HG03342 (cell line): ENCODE results near the gene BCKDHB.

Source experiments
- ATAC-seq: cut with Tn5 transposase; IDR thresholded peaks from one replicate; pipeline ENCODE4 v1.9.1; 2021; ENCODE audit warnings: mild to moderate bottlenecking, moderate library complexity; ENCODE audit not compliant: unreplicated experiment

BCKDHB gene

GRCh38 chr6:80364149-80364548 is 257.7 kb downstream of the BCKDHB start:
- ATAC-seq, result no peak

DNA sequence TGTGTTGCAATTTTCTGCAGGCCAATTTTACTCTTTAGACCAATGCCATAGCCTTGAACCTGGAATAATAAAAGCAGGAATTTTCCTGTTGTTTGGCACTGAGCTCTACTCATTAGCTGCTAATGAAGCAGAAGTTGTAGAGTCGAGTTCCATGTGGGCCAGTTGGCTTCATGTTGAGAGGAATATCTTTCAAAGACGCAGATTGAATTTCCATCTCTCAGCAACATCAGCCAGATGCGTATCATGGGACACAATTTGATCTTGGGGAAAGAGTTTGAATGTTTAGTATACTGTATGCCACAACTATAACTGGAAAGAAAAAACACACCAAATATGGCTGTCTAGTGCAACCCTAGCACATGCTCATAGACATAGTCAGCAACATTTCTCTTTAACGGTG is 259.6 kb downstream of the BCKDHB start:
- no peak for ATAC-seq

DNA sequence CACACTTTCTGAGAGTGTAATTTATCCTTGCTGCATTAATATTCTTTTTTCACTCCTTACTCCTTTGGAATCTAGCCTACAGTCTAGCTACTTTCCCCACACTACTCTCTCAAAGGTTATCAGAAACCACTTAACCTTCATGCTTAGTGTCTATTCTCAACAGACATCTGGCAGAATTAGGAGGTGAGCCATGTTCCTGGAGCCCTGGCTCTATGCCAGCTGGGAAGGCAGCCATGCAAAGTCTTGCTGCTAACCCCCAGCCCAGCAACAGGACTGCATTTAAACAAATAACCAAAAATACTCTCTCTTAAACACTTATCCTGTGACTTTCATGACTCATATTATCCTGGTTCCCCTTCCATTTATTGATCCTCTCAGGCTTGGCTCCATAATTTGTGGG is 260.2 kb downstream of the BCKDHB start:
- no peak for ATAC-seq

- no peak for ATAC-seq
Measured at GRCh38 chr6:80376411-80376810, 269.9 kb downstream of the BCKDHB start.

DNA sequence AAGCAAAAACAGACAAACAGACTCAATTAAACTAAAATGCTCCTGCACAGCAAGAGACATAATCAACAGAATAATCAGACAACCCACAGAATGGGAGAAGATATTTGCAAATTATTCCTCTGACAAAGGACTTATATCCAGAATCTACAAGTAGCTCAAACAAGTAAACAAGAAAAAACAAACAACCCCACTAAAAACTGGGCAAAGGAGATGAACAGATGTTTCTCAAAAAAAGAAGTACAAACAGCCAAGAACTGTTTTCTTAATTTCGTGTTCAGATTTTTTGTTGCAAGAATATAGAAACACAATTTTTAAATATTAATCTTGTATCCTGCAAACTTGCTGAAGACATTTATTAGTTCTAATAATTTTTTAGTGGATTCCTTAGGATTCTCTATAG is 274.1 kb downstream of the BCKDHB start:
- ATAC-seq, result no peak

- no peak for ATAC-seq
Measured at GRCh38 chr6:80382811-80383210, 276.3 kb downstream of the BCKDHB start.

DNA sequence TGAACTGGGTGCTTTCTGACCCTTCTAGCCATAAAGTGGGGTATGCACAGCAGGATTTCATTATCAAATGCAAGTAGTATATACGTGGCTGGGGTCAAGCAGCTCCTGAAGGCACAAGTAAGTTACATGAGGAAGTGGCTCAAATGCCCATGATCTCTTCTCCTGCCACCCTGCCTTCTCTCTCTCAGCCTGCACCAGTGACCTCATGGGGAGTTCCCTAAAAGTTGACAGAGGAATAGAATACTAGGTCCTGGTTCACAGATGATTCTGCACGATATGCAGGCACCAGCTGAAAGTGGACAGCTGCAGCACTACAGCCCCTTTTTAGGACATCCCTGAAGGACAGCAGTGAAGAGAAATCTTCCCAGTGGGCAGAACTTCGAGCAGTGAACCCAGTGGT is 282.0 kb downstream of the BCKDHB start:
- no peak for ATAC-seq
